ENCODE results near the gene CCDC192. TPM values are rescaled to one million over a fixed set of nuclear protein-coding genes. Genes with fewer than 3 reads are reported as not detected.

The CCDC192 gene
- total and polyA plus RNA-seq, 2 of the 4 experiments (the other 2 are of a cell fraction), result not detected

GRCh38 chr5:127961763-127962145, 258.6 kb downstream of the CCDC192 start:
- WGBS, 2 experiments (ENCODE audit: extremely low coverage in 2 of 2, insufficient read length in 1 of 2), result 80% methylated on average over 1 of the region's 3 CpGs; no CpG with 5 or more reads in 1 of the 2 experiments
- Histone ChIP-seq H2AFZ (replicated peaks; ENCODE audit: low read length, poor library complexity) (no peak overlapping the region), H3K4me2 (ENCODE audit: low read depth, low read length) (no peak overlapping the region), H2BK5ac (ENCODE audit: low read depth, low read length, poor library complexity, severe bottlenecking) (no peak overlapping the region), H3K56ac (ENCODE audit: extremely low read depth, insufficient read depth, low read length) (no peak overlapping the region), H2BK15ac (ENCODE audit: low read depth, low read length) (no peak overlapping the region; the same call in 2 of the 3 replicates), H3K18ac (ENCODE audit: low read depth, low read length) (no peak overlapping the region), H3K36me3 (ENCODE audit: control insufficient read depth, insufficient read depth, low read length) (peaks cover 4% of the 10 kb centered on the region; the same call in 1 of the 2 replicates), H2BK20ac (ENCODE audit: low read depth, low read length) (no peak overlapping the region), H3K23ac (ENCODE audit: low read depth, low read length) (no peak overlapping the region), H3K9ac (ENCODE audit: low read depth, low read length) (no peak overlapping the region), H4K5ac (ENCODE audit: low read depth, low read length) (no peak overlapping the region), H3K4me1 (ENCODE audit: control insufficient read depth, insufficient read depth, low read length) (peaks cover 13% of the 10 kb centered on the region), H4K91ac (ENCODE audit: insufficient read depth, low read depth, low read length) (no peak overlapping the region), H3K4me3 (ENCODE audit: insufficient read depth, low read depth, low read length) (no peak overlapping the region), H3K9me1 (ENCODE audit: insufficient read depth, low read length) (peaks cover 5% of the 10 kb centered on the region; the same call in 1 of the 2 replicates), H4K20me1 (ENCODE audit: insufficient read depth, low read length) (no peaks in the 10 kb centered on the region), H2AK9ac (replicated peaks; ENCODE audit: low read depth, low read length, poor library complexity) (no peak overlapping the region), H4K8ac (ENCODE audit: low read depth in 2 of 2, low read length in 2 of 2) (no peak overlapping the region), H2BK120ac (ENCODE audit: low read depth, low read length) (no peak overlapping the region), H3K9me3 (ENCODE audit: control insufficient read depth, insufficient read depth, low read length) (no peaks in the 10 kb centered on the region; the same call in 1 of the 2 replicates), H3K79me1 (ENCODE audit: low read depth in 1 of 2, low read length in 2 of 2) (no peaks in the 10 kb centered on the region; a peak in 1 of 4 replicates), H3K27me3 (ENCODE audit: control insufficient read depth, insufficient read depth, low read length) (no peaks in the 10 kb centered on the region), H2AK5ac (ENCODE audit: low read depth, low read length) (no peak overlapping the region), H3K14ac (replicated peaks; ENCODE audit: low read depth, low read length) (no peak overlapping the region), H3K27ac (ENCODE audit: insufficient read depth, low read length) (no peak overlapping the region), H3K4ac (ENCODE audit: low read depth, low read length) (no peak overlapping the region)
- intact Hi-C loops (cut with micrococcal nuclease), result no loop called here
- DNase-seq (no peak), ATAC-seq (ENCODE audit: low read depth) (no peak)
- POLR2A ChIA-PET (ENCODE audit: unreplicated experiment), result no interaction called here
- CTCF ChIA-PET, result no interaction called here
- dilution Hi-C loops (cut with HindIII; ENCODE audit: low sequenced_read_pairs, unreplicated experiment), result no loop called here
- in situ Hi-C loops (cut with MboI; ENCODE audit: low sequenced_read_pairs), result no loop called here
- no TSS peak for BruUV-seq (replicated peaks)
- TF ChIP-seq CEBPB (IDR thresholded peaks at IDR 0.05; ENCODE audit: low read depth, low read length), result no peak
- no peak for TF ChIP-seq RAD21 (IDR thresholded peaks at IDR 0.05; ENCODE audit: low read length)

Data from IMR-90 (cell line).